Stimulated activated CD8-positive, alpha-beta memory T cell treated with anti-CD3 and anti-CD28 coated beads, Interleukin-12 subunit alpha, Interleukin-12 subunit beta, amount 100 ng/mL, for 24 hours (primary cell): ENCODE results near the gene OSBPL2.

Experiments used
- DNase-seq: peaks from one replicate; pipeline ENCODE4 v3.0.0-alpha.2; 2020; ENCODE audit errors: extremely low read depth

The OSBPL2 gene

GRCh38 chr20:62254021-62254724, 15.9 kb downstream of the OSBPL2 start:
- no peak for DNase-seq

- no peak for DNase-seq
These were observed 17.7 kb downstream of the OSBPL2 start for GRCh38 chr20:62255976-62256375.

GRCh38 chr20:62258499-62259293, 20.4 kb downstream of the OSBPL2 start:
- DNase-seq: no peak

GRCh38 chr20:62259294-62259565, 20.9 kb downstream of the OSBPL2 start:
- DNase-seq: no peak

- no peak for DNase-seq
These were observed 23.7 kb downstream of the OSBPL2 start for GRCh38 chr20:62262064-62262463.

GRCh38 chr20:62263396-62263795, 25.1 kb downstream of the OSBPL2 start:
- DNase-seq: no peak

GRCh38 chr20:62265365-62265764, 27.0 kb downstream of the OSBPL2 start:
- no peak for DNase-seq

- no peak for DNase-seq
These were observed 28.0 kb downstream of the OSBPL2 start for GRCh38 chr20:62266340-62266739.

- DNase-seq: no peak
These were observed 28.5 kb downstream of the OSBPL2 start for GRCh38 chr20:62266851-62267250.

- DNase-seq: no peak
These were observed 29.2 kb downstream of the OSBPL2 start for GRCh38 chr20:62267543-62267942.

DNA sequence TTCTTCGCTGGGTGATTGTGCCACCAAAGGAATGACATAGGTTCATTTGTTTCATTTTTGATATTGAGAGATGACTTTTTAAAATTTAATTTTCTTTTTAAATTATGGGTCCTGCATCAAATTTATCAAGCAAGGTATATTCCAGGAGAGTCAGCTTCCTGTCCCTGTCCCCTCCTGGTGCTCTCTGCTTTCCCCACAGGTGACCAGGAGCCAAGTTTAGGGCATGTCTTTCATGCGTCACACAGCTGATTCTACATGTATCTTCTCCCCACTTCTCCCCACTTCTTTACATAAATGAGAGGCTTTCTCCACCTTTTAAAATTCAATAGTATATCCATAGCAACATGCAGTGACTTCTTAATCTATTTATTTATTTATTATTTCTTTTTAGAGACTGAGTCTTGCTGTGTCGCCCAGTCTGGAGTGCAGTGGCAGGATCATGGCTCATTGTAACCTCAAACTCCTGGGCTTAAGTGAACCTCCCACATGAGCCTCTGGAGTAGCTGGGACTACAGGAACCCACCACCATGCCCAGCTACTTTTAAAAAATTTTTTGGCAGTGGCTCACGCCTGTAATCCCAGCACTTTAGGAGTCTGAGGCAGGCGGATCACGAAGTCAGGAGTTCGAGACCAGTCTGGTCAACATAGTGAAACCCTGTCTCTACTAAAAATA, 30.0 kb downstream of the OSBPL2 start:
- no peak for DNase-seq

DNA sequence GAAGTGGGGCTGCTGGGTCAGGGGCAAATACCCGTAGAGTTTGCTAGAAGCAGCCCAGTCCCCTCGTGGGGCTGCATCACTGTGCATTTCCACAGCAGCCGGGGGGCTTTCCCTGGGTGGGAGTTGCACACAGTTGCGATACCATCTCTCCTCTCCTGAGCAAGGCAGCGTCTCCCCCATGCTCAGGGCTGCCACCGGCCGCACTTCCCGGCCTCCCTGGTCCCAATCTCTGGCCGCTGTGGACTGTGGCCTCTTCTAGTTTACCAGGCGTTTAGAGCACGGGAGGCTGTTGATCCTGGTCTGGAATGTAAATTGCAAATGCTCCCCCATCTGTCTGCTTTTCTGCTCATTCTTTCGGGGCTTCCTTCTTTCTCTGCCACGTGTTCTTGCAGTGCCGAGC, 31.1 kb downstream of the OSBPL2 start:
- DNase-seq: no peak

DNA sequence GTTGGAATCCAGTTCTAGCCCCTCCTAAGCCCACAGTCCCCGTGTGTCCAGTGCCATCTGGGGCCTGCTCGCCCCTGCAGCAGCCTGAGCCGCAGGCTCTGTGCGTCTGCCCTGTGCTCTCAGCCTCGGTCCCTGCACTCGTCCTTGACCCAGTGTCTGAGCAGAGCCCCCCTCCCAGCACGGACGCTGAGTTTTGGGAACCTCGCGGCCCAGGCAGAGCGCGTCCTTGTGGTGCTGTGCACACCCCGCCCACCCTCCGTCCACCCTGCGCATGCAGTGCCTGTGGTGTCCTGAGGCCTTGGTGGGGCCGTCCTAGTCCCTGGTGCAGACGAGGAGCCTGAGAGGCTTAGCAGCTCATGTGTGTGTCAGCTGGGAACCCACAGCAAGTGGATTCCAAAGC, 31.6 kb downstream of the OSBPL2 start:
- no peak for DNase-seq

DNA sequence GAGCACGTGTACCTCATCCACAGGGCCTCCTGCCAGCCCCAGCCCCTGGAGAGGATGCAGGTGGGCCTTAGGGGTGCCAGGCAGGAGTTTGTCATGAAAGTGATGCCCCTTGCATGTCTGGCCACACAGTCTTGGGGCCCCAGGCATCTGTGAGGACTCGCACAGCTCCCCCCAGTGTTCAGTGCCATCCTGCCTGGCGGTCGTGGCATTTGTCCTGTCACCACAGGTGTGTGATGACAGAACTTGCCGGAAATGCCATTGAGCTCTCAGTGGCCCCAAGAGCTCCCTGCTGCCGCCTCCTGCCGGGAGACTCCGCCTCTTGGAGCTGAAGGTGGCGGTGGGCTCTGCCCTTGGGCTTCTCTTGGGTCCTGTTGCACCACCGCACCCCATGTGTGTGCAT, 33.9 kb downstream of the OSBPL2 start:
- no peak for DNase-seq

- DNase-seq: no peak
These were observed 35.1 kb downstream of the OSBPL2 start for GRCh38 chr20:62273416-62273815.

DNA sequence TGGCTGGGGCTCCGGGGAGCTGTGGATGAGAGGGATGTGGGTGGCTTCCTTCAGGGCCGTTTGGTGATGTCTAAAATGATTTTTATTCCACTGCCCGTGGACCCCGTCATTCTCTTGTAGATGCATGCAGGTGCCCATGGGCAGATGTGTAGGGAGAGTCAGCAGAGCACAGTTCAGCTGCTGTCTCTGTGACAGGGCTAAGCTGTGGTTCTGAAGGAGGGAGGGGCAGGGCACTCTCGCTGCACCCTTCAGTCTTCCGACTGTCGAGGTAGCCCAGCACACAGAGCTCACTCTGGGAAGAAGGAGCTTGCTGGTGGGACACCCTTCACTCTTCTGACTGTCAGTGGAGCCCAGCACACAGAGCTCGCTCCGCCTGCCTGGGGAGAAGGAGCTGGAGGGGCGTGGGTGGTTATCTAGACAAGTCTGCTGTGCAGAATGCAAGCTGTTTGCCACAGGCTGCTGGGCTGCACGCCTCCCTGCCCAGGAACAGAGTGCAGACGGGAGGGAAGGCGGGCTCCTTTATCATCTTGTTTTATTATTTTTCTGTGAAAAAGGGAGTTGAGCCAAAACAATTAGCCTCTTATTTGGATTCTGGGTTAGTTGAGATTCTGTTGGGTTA, 36.1 kb downstream of the OSBPL2 start:
- DNase-seq: no peak

- no peak for DNase-seq
These were observed 36.9 kb downstream of the OSBPL2 start for GRCh38 chr20:62275219-62275618.

GRCh38 chr20:62276439-62276838, 38.1 kb downstream of the OSBPL2 start:
- DNase-seq: no peak

DNA sequence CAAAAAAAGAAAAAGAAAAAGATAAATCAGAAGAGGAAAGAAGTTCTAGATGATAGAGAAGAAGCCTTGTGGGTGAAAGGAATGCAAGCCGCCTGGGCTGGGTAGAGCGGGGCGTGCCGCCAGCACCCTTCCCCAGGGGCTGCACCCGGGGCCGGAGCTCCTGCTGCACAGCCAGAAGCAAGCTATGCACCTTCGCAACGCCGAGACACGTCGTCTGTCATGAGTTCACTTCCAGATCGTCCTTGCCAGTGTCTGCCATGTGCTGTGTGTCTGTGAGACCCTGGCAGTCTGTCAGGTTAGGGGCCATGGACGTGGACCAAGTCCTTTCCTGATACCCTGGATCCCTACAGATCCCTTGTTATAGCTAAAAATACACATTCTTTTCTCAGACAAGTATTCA, 38.9 kb downstream of the OSBPL2 start:
- DNase-seq: no peak

- DNase-seq: no peak
These were observed 42.0 kb downstream of the OSBPL2 start for GRCh38 chr20:62280303-62280702.

DNA sequence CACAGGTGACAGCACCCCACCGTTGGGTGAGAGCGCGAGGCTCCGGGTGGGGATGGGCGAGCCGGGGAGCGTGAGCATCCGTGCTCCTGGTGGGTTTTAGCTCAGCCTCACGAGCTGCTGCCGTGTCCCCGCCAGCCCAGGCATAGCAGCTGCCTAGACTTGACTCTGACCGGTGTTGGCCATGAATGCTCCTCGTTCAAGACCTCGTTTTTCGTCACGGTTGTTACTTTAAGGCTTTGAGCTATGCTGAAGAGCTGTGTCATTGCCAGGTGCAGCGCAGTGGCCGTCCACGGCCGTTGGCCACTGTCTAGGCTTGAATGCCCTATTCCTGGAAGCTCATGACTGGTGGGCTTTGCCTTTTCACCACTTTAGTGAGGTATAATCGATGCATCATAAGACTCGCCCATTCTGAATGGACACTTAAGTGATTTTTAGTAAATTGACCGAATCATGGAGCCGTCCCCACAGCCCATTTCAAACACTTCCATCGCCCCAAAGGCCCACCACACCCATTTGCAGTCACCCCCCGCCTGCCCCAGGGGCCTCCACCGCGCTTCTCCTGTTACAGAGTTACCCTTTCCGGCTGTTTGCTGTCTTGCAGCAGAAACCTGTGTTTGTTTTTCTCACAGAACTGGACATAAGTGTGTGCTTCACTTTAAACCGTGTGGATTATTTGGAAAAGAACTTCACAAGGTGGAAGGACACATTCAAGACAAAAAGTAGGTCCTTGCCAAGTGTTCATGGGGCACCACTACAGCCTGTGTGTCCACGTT, 43.0 kb downstream of the OSBPL2 start:
- DNase-seq: no peak

- no peak for DNase-seq
These were observed 43.8 kb downstream of the OSBPL2 start for GRCh38 chr20:62282103-62282502.
